T-helper 2 cell treated with Interferon-gamma antibody and Interleukin-4, amounts not matched to agents 100 ng/mL and 5 ng/mL, for 36 hours (primary cell): ENCODE data around the gene PLD3. TPM values are rescaled to one million over a fixed set of nuclear protein-coding genes. Genes with fewer than 3 reads are reported as not detected.

Experiments
- intact Hi-C: fragments of 100-400 bp; cut with micrococcal nuclease; formaldehyde crosslinking; loops from one replicate; pipeline ENCODE4 v1.15.1; 2023
- total RNA-seq: library from RNA; stranded (reverse); gene quantifications from 2 replicates; pipeline ENCODE4 v1.2.3, GENCODE V29; 2022

PLD3 gene
- total RNA-seq, 1 donor from 2014 or later: 70.7 TPM

DNA sequence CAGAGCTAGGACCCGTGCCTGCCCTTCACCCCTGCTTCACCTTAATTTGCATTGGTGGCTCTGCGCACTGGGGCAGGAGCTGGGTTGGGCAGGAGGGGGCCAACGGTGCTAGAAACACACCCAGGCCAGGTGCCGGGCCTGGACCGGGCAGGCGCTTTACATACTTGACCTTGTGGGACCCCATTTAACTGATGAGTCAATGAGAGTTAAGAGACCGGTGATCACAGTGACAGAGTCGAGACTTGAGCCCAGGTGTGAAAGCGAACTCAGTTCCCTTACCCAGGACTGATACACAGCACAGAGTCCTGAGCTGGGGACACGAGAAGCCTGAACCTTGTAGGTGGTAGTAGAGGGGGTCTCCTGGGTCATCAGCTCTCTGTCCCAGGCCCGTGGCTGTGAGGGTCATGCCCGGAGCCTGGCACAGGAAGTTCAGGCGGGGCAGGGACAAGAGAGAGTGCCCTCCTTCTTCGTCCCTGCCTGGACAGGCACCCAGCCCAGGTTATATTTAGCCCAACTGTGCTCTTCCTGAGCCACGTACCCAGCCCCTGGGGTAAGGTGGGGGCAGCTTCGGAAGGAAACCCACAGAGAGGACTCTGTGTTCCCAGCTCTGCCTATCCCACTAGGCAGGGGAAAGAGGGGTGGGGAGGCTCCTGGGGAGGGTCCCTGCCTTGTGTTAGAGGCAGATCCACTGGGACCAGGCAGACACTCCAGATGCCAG lies 62.8 kb downstream of the PLD3 start:
- intact Hi-C loops: no loop called here

DNA sequence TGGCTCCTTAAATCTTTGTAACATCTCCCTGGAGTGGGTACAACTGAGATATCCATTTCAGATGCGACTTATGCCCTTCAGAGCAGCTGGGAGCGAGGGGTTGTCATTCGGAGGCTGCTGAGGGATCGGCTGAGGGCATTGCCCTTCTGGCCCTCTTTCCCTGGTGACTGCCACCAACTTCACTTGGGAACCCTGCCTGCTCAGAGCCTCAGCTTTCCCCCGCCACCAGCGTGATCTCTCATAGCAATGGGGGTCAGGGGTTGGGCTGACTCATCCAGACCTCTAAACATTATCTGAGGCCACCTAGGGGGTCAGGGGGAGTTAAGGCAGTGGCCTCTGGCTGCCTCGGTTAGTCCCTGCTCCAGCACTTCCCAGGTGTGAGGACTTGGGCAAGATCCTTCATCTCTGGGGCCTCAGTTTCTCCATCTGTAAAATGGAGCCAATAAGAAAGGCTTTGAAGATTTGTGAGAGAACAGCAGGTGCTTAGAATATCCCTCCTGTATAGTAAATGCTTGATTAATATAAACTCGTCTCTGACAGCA lies 63.5 kb downstream of the PLD3 start:
- intact Hi-C loops: no loop called here

DNA sequence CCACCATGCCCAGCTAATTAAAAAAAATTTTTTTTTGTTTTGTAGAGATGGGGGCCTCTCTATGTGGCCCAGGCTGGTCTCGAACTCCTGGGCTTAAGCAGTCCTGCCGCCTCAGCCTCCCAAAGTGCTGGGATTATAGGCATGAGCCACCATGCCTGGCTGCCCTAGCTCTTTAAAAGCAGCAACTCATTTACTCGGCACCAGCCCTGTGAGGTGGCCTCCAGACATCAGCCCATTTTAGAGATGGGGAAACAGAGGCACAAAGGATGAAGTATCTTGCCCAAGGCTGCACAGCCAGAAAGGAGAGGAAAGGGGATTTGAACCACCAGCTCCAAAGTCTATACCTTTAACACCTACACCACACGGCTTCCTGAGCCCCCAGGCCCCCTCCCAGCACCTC lies 64.4 kb downstream of the PLD3 start:
- intact Hi-C loops: no loop called here

DNA sequence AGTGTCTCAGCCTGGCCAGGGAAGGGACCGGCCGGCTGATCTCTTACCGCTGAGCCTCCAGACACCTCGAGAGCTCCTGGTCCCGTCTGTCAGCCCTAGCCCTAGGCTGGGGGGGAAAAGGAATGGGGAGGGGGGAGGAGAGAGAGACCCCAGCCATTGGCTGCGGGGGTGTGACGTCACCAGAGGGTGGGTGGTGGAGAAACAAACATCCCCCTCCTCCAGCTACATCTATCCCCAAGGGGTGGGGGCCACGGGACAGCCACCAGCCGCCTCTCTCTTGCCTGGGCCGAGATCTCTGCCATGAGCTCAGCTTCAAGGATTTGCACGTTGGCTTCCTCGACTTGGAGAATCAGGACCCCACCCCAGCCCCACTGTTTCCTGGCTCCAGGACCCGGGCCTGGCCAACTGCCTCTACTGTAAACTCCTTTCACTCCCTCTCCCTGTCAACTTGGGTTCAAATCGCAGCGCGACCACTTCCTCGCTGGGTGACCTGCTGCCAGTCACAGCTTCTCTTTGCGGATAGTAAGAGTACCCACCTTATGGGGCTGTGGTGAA lies 64.9 kb downstream of the PLD3 start, which contains the start of gene PRX:
Gene PRX (minus strand): TSS at position 88 of the 555 bp plus-strand sequence. CDS start 5,446 bp downstream, outside the sequence.
- intact Hi-C loops: no loop called here

DNA sequence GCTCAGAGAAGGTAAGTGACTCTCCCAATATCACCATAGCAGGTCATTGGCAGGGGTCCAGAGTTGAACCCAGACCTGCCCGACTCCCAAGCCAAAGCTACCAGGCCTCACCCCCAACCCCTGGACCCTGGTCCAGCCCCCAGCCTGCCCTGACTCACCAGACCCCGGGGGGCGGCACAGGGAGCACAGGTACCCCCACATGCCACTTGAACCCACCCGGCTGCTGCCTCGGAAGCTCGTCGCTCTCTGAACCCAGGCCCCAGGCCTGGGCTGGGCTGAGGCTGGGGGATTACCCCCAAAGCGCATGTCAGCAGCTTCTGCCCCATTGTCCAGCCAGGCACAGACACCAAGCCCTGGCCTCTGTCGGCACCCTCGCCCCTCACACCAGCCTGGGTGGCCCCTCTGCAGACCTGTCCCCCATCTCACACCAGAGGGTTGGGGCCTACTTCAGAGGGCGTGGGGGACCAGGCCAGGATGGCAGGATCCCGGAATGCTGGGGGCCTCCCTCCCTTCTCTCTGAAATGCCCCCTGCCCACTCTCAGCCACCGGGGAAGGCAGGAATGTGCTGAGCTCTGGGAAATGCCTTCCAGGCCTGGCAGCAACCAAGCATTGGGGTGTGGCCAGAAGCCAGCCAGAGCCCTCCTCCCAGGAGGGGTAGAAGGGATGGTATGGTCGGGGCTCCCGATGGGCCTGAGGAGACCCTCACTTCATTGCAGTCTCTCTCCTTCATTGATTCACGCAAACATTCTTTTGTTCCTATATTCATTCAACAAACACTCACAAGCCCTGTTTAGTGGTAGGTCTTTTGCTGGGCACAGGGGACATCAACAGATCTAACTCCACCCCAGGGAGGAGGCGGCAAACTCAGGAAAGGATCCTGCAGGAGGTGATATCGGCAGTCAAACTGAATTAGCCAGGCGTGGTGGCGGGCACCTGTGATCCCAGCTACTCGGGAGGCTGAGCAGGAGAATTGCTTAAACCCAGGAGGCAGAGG lies 66.3 kb downstream of the PLD3 start:
- intact Hi-C loops: no loop called here

DNA sequence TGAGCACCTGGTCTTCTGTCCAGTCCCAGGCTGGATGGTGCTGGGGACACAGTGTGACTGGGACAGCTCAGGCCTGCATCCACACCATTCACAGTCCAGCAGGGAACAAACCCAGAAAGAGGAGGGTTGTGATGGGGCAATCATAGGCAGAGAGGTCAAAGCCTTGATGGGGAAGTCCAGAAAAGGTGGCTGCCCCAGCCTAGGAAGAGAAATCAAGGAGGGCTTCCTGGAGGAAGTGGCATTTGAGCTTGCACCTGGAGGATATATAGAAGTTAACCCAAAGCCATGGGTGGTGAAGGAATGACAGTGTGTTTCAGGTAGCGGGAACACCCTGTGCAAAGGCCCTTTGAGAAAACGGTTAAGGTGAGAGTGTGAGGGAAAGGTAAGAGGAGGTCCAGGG lies 67.3 kb downstream of the PLD3 start:
- intact Hi-C loops: no loop called here

DNA sequence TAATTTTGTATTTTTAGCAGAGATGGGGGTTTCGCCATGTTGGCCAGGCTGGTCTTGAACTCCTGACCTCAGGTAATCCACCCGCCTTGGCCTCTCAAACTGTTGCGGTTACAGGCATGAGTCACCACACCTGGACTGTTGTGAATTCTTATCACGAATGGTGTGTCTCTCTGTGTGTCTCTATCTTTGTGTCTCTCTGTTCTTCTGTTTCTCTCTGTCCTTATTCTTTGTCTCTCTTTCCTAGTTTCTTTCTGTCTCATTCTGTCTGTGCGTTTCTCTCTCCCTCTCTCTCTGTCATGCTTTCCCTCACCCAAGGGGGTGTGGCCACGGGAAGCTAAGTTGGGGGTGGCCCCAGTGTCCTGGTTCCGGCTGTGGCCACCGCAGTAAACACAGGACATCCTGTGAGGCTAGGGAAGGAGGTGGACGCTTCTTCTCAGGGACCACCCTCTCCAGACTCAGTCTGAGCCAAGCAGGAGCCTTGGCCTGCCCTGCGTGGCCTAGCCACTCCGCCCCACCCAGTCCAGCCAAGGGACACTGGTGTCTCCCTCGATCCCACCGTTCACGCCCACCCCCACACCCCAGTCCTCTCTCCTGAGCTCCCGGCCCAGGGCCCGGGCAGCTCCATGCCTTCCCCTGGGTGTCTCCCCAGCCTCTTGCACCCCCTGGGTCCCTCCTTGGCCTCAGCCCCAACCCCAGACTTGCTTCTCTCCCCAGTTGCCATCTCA lies 68.6 kb downstream of the PLD3 start:
- intact Hi-C loops: no loop called here

DNA sequence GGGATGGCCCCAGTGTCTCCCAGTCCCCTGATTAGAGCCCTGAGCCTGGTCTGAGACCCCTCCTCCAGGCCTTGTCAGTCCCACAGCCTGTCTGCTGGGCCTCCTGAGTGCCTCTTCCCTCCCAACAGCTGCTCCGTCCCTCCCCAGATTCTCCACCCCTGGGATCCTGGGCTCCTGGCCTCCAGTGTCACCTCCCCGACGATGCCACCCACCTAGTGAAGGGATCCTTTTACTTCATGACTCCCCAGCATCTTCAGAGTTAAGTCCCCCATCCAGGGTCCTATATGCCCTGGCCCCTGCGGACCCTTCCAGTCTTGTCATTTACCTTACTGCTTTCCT lies 69.1 kb downstream of the PLD3 start:
- intact Hi-C loops: no loop called here

DNA sequence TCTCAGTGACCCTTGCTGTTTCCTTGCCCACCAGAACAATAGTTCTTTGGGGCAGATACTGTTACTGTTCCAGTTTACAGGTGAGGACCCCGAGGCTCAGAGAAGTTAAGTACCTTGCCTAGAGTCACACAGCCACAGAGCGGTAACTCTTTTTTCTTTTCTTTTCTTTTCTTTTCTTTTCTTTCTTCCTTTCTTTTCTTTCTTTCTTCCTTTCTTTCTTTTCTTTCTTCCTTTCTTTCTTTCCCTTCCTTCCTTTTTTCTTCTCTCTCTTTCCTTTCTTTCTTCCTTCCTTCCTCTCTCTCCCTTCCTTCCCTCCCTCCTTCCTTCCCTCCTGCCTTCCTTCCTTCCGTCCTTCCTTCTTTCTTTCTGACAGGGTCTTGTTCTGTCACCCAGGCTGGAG lies 69.5 kb downstream of the PLD3 start:
- intact Hi-C loops: no loop called here

DNA sequence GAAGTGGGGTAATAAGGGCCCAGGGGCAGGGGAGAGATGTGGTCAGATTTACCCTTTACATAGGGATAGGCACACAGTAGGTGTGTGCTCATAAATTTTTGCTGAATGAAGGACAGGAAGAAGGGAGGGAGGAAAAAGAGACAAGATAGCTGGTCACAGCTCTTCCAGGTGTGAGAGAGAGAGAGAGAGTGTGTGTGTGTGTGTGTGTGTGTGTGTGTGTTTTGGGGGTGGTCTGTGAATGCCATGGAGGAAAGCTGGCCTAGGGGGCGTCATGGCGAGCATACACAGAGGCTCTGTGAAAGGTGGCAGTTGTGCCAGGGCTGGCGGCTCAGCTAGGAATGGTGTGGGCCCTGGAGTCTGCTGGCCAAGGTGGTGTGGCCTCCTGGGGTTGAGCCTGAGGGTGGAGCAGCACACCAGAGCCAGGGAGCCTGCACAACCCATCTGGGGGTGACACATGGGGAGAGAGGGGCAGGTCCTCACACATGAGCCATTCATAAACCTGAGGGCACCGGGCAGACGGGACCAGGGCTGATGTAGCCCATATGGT lies 70.6 kb downstream of the PLD3 start:
- intact Hi-C loops: no loop called here

DNA sequence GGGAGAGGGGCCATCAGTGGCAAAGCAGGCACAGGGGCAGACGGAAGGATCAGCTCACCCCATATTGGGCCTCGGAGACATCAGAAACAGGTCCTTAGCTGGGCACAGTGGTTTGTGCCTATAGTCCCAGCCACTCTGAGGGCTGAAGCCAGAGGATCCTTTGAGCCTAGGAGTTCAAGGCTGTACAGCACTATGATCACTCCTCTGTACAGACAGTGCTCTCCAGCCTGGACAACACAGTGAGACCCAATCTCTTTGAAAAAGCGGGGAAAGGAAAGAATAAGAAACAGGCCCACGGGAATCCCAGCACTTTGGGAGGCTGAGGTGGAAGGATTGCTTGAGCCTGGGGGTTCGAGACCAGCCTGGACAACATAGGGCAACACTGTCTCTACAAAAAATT lies 71.3 kb downstream of the PLD3 start:
- intact Hi-C loops: loop anchor here (5.0 kb wide), 1 partner anchor 72 kb away; the partner anchor contains the start of genes C19orf47 and PLD3

DNA sequence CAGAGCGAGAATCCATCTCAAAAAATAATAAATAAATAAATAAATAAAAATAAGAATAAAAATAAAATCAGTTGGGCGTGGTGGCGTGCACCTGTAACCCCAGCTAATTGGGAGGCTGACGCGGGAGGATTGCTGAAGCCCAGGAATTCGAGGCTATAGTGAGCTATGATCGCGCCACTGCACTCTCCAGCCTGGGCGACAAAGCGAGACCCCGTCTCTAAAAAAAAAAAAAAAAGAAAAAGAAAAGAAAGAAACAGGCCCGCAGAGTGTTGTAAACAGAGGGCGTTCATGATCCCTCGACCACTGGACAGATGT lies 71.9 kb downstream of the PLD3 start:
- intact Hi-C loops: loop anchor here (5.0 kb wide), 1 partner anchor 73 kb away; the partner anchor contains the start of genes C19orf47 and PLD3

DNA sequence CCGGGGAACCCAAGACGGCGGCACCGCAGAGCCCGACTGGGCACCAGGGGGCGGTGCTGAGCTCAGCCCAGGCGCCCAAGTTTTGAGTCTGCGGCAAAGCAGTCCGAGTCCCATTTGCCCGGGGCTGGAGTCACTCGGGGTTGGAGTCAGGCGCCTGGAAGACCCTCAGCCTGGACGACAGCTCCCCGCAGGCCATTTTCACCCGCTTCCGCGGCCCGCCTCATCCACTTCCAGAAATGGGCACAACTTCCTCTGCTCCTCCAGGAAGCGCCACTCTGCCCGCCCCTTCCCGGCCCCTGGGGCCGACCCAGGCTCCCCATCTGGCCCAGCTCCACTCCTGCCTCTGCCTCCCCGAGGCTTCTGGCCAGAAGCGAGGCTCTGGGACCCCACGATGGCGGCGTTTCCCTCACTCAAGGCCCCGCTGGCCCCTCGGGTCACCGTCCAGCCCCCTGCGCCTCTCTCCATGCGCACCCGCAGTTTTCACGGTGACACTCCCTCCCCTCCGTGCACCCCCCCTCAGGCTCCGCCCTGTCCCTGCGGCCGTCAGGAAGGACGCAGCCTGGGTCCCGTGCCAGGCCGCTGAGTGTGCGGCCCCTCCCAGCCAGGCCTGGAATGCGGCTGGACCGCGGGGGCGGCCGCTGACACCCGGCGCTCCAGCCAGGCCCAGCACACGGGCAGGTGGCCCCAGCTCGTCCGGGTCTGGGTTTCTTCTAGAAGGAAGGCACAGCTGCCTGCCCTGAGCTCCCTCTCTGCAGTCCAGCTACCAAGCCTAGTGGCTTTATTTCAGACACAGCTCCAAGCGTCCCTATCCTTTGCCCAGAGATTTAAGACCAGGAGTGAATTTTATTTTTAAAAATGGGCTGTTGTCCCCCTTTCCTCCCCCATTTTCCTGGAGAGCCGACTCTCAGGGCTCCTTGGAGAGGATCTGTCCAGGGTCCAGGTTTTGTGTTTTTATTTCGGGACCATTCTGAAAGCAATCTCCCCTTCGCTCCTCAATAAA lies 72.6 kb downstream of the PLD3 start:
- intact Hi-C loops: loop anchor here (1.0 to 5.0 kb wide), 2 partner anchors 22 to 74 kb away; partner anchors contain the start of genes C19orf47 and PLD3

DNA sequence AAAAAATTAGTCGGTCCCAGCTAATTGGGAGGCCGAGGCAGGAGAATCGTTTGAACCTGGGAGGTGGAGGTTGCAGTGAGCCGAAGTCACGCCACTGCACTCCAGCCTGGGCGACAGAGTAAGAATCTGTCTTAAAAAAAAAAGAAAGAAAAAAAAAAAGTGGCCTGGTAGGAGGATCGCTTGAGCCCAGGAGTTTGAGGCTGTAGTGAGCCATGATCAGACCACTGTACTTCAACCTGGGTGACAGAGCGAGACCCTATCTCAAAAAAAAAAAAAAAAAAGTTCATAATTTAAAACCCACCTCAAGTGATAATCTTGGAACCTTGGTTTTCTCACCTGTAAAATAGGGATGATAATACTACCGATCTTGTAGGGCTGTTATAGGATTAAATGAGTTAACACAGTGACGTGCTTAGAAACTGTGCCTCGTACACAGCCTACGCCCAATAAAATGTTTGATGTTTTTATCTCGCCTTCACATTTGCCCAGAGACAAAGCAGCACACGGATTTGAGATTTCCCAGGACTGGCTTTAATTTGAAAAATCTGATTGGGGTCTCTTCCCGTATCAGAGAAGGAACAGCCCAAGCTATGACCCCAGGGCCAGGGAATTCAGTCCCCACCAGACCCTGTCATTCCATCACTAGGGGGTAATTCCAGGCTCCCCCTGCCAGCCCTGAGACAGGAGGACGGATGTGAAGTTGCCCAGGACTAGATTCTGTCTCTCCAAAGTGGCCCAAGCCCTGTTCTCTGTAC lies 73.7 kb downstream of the PLD3 start:
- intact Hi-C loops: loop anchor here (1.0 to 5.0 kb wide), 2 partner anchors 21 to 75 kb away; partner anchors contain the start of genes C19orf47 and PLD3

DNA sequence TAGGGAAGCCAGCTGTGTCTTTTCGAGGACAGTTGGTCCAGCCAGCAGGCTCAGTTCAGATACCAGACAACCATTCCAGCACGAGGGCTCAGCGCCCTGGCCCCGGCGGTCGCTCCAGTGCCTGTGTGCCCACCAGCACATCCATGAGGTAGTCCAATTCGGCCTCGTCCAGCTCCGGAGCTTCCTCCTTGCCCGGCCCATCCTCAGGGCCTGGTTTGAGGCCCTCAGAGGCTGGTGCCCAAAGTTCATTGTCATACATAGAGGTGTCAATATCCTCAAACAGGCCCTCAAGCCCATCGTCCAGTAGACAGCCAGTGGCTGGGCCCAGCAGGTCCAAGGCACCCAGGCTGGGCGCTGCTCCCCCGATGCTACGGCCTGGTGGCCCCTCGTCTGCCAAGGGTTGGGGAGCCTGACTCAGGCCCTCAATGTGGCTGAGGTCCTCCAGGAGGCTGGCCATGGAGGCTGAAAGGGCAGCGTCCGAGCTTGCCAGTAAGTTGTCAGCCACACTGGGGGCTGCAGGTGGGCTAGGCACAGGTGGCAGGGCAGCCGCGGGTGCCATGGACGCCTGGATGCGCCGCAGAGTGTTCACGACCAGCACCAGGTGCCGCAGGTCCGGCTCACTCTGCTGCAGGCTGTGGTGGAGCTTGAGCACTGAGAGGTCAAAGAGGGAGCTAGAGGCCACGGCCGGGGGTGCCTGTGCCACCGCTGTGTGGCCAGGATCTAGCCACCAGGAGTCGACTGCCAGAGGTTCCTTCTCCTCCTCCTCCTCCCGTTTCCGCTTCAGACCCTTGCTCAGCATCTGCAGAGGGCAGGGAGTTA lies 74.5 kb downstream of the PLD3 start:
- intact Hi-C loops: loop anchor here (5.0 kb wide), 1 partner anchor 76 kb away; the partner anchor contains the start of genes C19orf47 and PLD3

DNA sequence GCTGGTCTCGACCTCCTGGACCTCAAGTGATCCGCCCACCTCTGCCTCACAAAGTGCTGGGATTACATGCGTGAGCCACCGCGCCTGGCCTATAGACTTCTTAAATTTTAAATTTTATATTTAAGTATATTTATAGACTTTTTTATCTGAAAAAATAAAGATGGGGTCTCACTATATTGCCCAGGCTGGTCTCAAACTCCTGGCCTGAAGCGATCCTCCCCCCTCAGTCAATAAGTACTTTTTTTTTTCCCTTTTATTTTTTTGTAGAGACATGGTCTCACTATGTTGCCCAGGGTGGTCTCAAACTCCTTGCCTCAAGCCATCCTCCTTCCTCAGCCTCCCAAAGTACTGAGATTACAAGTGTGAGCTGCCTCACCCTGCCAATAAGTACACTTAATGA lies 75.4 kb downstream of the PLD3 start:
- intact Hi-C loops: loop anchor here (2.0 to 5.0 kb wide), 2 partner anchors 43 to 77 kb away; partner anchors contain the start of genes C19orf47, PLD3 and SPTBN4

DNA sequence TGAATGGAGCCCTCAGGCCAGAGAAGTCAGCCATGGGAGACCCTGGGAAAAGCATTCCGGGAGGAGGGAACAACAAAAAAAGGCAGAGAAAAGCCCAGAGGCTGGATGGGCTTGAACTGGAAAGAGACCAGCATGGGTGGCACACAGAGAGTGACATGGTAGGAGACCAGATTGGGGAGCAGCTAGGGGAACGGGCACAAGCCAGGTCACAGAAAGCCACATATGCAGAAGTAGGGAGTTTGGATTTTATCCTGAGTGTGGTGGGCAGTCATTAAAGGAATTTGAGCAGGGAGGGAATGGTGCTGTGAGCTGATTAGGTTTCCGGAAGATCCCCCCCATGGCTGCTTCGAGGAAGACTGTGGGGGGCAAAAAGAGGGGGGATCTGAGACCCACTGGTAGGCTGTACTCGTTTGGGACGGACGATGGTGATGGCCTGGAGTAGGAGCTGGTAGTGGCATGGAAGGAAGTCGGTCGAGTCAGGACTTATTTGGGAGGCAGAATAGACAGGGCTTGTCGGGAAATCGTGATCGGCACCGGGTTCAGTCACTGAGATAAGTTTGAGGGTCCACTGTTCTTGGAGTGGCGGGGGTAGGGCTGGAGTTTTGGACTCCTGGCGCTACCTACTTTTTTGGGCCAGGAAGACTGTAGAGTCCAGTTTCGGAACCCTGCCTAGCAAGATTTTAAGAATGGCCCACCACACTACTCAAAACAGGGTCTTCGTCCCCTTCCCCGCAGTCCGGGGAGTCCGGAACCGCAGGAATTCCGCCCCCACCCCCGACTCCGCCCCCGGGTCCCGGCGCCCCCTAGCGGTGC lies 76.3 kb downstream of the PLD3 start:
- intact Hi-C loops: loop anchor here (1.0 to 5.0 kb wide), 4 partner anchors 21 to 187 kb away; partner anchors contain the start of genes C19orf47, PLD3 and SPTBN4
